Loucy (cell line): ENCODE data around the gene MIEF1.

ENCODE experiments used
- H2AFZ ChIP-seq: fragments of 200-600 bp; sonication (generic); 2 replicates; pipeline ENCODE4 v1.6.0; 2016; ENCODE audit warnings: antibody characterized with exemption, mild to moderate bottlenecking, low read length, moderate library complexity
- H3F3A ChIP-seq: fragments of 200-600 bp; 2 replicates; pipeline ENCODE4 v1.6.0; 2016; ENCODE audit warnings: antibody characterized with exemption, low read depth, mild to moderate bottlenecking
- H3K27me3 ChIP-seq: fragments of 200-600 bp; sonication (generic); 2 replicates; pipeline ENCODE4 v1.6.1; 2014; ENCODE audit warnings: low read length, mild to moderate bottlenecking; ENCODE audit not compliant: insufficient read depth, poor library complexity, severe bottlenecking
- H3K36me3 ChIP-seq: fragments of 200-600 bp; sonication (generic); 2 replicates; pipeline ENCODE4 v1.6.1; 2016; ENCODE audit warnings: low read length; ENCODE audit not compliant: insufficient read depth
- H3K4me1 ChIP-seq: fragments of 200-600 bp; sonication (generic); 2 replicates; pipeline ENCODE4 v1.5.1; 2014; ENCODE audit warnings: low read length, mild to moderate bottlenecking; ENCODE audit not compliant: insufficient read depth, poor library complexity, severe bottlenecking
- H3K4me2 ChIP-seq: fragments of 200-600 bp; sonication (generic); 2 replicates; pipeline ENCODE4 v1.6.0; 2014; ENCODE audit warnings: antibody characterized with exemption, low read length, low read depth, mild to moderate bottlenecking; ENCODE audit not compliant: poor library complexity, severe bottlenecking
- H3K4me3 ChIP-seq: fragments of 200-600 bp; sonication (generic); 2 replicates; pipeline ENCODE4 v1.5.1; 2014; ENCODE audit warnings: low read length, mild to moderate bottlenecking, mixed read lengths; ENCODE audit not compliant: poor library complexity, severe bottlenecking
- H3K79me2 ChIP-seq: fragments of 200-600 bp; sonication (generic); 2 replicates; pipeline ENCODE4 v1.6.1; 2014; ENCODE audit warnings: low read length; ENCODE audit not compliant: insufficient read depth
- H3K9ac ChIP-seq: fragments of 200-600 bp; sonication (generic); 2 replicates; pipeline ENCODE4 v1.6.0; 2014; ENCODE audit warnings: mild to moderate bottlenecking, low read depth, low read length, moderate library complexity; ENCODE audit not compliant: poor library complexity, severe bottlenecking
- H3K9me2 ChIP-seq: fragments of 200-600 bp; sonication (generic); replicated peaks from 2 replicates; pipeline ENCODE4 v1.6.1; 2016; ENCODE audit warnings: low read depth, low read length, mixed read lengths
- H3K9me3 ChIP-seq: fragments of 200-600 bp; sonication (generic); 2 replicates; pipeline ENCODE4 v1.6.1; 2014; ENCODE audit warnings: mild to moderate bottlenecking, antibody characterized with exemption, low read length, low read depth; ENCODE audit not compliant: insufficient read depth
- H4K20me1 ChIP-seq: fragments of 200-600 bp; sonication (generic); 2 replicates; pipeline ENCODE4 v1.6.0; 2014; ENCODE audit warnings: antibody characterized with exemption, low read length, mild to moderate bottlenecking; ENCODE audit not compliant: insufficient read depth, poor library complexity, severe bottlenecking
- CTCF ChIP-seq: fragments of 200-600 bp; sonication (generic); conservative IDR thresholded peaks from 2 replicates; pipeline ENCODE4 v1.5.1; 2014; ENCODE audit warnings: mild to moderate bottlenecking, antibody characterized with exemption, low read length
- EZH2phosphoT487 ChIP-seq: fragments of 200-600 bp; IDR thresholded peaks from 2 replicates; pipeline ENCODE4 v1.6.1; 2018; ENCODE audit warnings: antibody characterized with exemption, mild to moderate bottlenecking, moderate library complexity, borderline replicate concordance

Gene MIEF1

GRCh38 chr22:39562839-39563489, 60.9 kb downstream of the MIEF1 start:
- H2AFZ ChIP-seq, result no peak overlapping the region
- H3K4me3 ChIP-seq, result no peak overlapping the region
- no peaks in the 10 kb centered on the region for H3K9me2 ChIP-seq
- TF ChIP-seq CTCF (no peak), EZH2phosphoT487 (no peak)
- H3K4me2 ChIP-seq, result no peak overlapping the region
- no peaks in the 10 kb centered on the region for H3K79me2 ChIP-seq
- peaks cover 11% of the 10 kb centered on the region for H3K4me1 ChIP-seq
- H3K9ac ChIP-seq, result no peak overlapping the region
- H3F3A ChIP-seq, result no peaks in the 10 kb centered on the region
- no peaks in the 10 kb centered on the region for H3K9me3 ChIP-seq
- no peaks in the 10 kb centered on the region for H4K20me1 ChIP-seq
- H3K36me3 ChIP-seq, result no peaks in the 10 kb centered on the region
- no peaks in the 10 kb centered on the region for H3K27me3 ChIP-seq

GRCh38 chr22:39563571-39564428, 61.7 kb downstream of the MIEF1 start:
- Histone ChIP-seq H3K4me1 (peaks cover 16% of the 10 kb centered on the region), H3K79me2 (no peaks in the 10 kb centered on the region), H3F3A (no peaks in the 10 kb centered on the region), H3K4me3 (no peak overlapping the region), H3K4me2 (no peak overlapping the region), H3K9ac (no peak overlapping the region), H3K9me3 (no peaks in the 10 kb centered on the region), H4K20me1 (no peaks in the 10 kb centered on the region), H3K9me2 (no peaks in the 10 kb centered on the region), H3K36me3 (no peaks in the 10 kb centered on the region), H2AFZ (no peak overlapping the region), H3K27me3 (no peaks in the 10 kb centered on the region)
- TF ChIP-seq EZH2phosphoT487, result no peak

DNA sequence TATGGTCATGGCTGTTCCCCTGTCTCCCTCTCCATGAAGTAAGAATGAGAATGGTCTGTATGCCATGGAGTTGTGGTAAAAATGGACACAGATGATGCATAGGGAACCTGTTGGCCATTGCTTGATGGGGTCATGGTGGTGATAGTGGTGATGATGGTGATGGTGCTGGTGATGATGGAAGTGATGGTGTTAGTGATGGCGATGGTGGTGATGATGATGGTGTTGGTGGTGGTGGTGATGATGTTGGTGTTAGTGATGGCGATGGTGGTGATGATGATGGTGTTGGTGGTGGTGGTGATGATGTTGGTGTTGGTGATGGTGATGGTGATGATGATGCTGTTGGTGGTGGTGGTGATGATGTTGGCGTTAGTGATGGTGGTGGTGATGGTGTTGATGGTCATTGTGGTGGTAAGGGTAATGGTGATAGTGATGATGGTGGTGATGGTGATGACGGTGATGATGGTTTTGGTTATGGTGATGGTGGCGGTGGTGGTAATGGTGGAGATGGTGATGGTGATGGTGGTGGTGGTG, 63.4 kb downstream of the MIEF1 start:
- Histone ChIP-seq H3K36me3 (no peaks in the 10 kb centered on the region), H3K9ac (no peak overlapping the region), H4K20me1 (no peaks in the 10 kb centered on the region), H3K4me2 (no peak overlapping the region), H3K27me3 (no peaks in the 10 kb centered on the region), H3K9me2 (no peaks in the 10 kb centered on the region), H3F3A (no peaks in the 10 kb centered on the region), H3K79me2 (no peaks in the 10 kb centered on the region), H3K9me3 (no peaks in the 10 kb centered on the region), H3K4me3 (no peak overlapping the region), H3K4me1 (peaks cover 16% of the 10 kb centered on the region), H2AFZ (no peak overlapping the region)
- TF ChIP-seq CTCF (no peak), EZH2phosphoT487 (no peak)
